Measurements from ENCODE around the gene CFAP46. TPM values are rescaled to one million over a fixed set of nuclear protein-coding genes. Genes with fewer than 3 reads are reported as not detected.

The CFAP46 gene
- total RNA-seq, 1 experiment from 2014 or later = 3.3 TPM

GRCh38 chr10:132807621-132808049, 134.7 kb downstream of the CFAP46 start (continued):
- TF ChIP-seq ZNF512 (CRISPR knock-in tag; IDR thresholded peaks at IDR 0.05; ENCODE audit: borderline replicate concordance) (no peak), AR (CRISPR knock-in tag; IDR thresholded peaks at IDR 0.05) (no peak), ZNF232 (CRISPR knock-in tag; IDR thresholded peaks at IDR 0.05) (no peak), ZBTB43 (CRISPR knock-in tag; IDR thresholded peaks at IDR 0.05) (no peak), USF1 (CRISPR knock-in tag; IDR thresholded peaks at IDR 0.05) (no peak), ZNF263 (CRISPR knock-in tag; IDR thresholded peaks at IDR 0.05; ENCODE audit: low read depth) (no peak), ZNF121 (CRISPR knock-in tag; IDR thresholded peaks at IDR 0.05) (no peak), ATF3 (CRISPR knock-in tag; conservative IDR thresholded peaks at IDR 0.05) (no peak), MXD4 (CRISPR knock-in tag; IDR thresholded peaks at IDR 0.05; ENCODE audit: borderline replicate concordance) (no peak)

GRCh38 chr10:132806561-132807003, 135.8 kb downstream of the CFAP46 start:
- Mint-ChIP-seq H3K4me1 (no peaks in the 10 kb centered on the region), H3K4me3 (no peak overlapping the region), H3K27ac (no peak overlapping the region), H3K27me3 (ENCODE audit: low read depth) (no peaks in the 10 kb centered on the region), H3K9me3 (0 out of 2 replicates have a peak, but pooled peaks cover 4% of the 10 kb centered on the region), H3K36me3 (0 out of 2 replicates have a peak, but pooled peaks cover 4% of the 10 kb centered on the region)
- ChIA-PET POLR2A (no interaction called here), CTCF (no interaction called here)
- ATAC-seq = no peak
- no peak for DNase-seq (ENCODE audit: low spot score)
- TF ChIP-seq SMAD4 (CRISPR knock-in tag; IDR thresholded peaks at IDR 0.05) = no peak
- TF ChIP-seq ERG (CRISPR knock-in tag; IDR thresholded peaks at IDR 0.05) = no peak
- TF ChIP-seq ELF4 (CRISPR knock-in tag; IDR thresholded peaks at IDR 0.05; ENCODE audit: low read depth) = no peak
- TF ChIP-seq SOX15 (CRISPR knock-in tag; IDR thresholded peaks at IDR 0.05) = no peak
- no peak for TF ChIP-seq ZNF263 (CRISPR knock-in tag; IDR thresholded peaks at IDR 0.05; ENCODE audit: low read depth)
- TF ChIP-seq ZNF425 (CRISPR knock-in tag; conservative IDR thresholded peaks at IDR 0.05) = no peak
- no peak for TF ChIP-seq ZBTB43 (CRISPR knock-in tag; IDR thresholded peaks at IDR 0.05)
- no peak for TF ChIP-seq TEAD4 (CRISPR knock-in tag; IDR thresholded peaks at IDR 0.05)
- TF ChIP-seq MAX (CRISPR knock-in tag; IDR thresholded peaks at IDR 0.05) = no peak
- TF ChIP-seq ZNF219 (CRISPR knock-in tag; IDR thresholded peaks at IDR 0.05; ENCODE audit: borderline replicate concordance) = no peak
